Panc1 (cell line): ENCODE data around the gene GON4L. TPM values are rescaled to one million over a fixed set of nuclear protein-coding genes. Genes with fewer than 3 reads are reported as not detected.

Experiments used
- ATAC-seq: fragments of 200-7000 bp; cut with Tn5 transposase; 2 replicates; pipeline ENCODE4 v1.9.1; 2020; ENCODE audit warnings: mild to moderate bottlenecking, moderate library complexity
- BruUV-seq: library from RNA; stranded (reverse); fragments of 400-500 nt; replicated peaks from 2 replicates; lab custom pipeline; 2021; lab: Mats Ljungman, UMichigan
- CTCF ChIA-PET: fragments of 300-600 bp; sonication (Branson Sonifier 250); formaldehyde crosslinking; loops from one replicate; lab custom pipeline; 2022; ENCODE audit warnings: antibody characterized with exemption; lab: Charles Lee
- POLR2A ChIA-PET: fragments of 300-600 bp; sonication (Branson Sonifier 250); formaldehyde crosslinking; loops from one replicate; lab custom pipeline; 2022; ENCODE audit warnings: antibody characterized with exemption; lab: Charles Lee
- DNase-seq: peaks from one replicate; pipeline ENCODE4 v3.0.0-alpha.2; 2010; ENCODE audit warnings: low read depth, low spot score
- H3K27ac ChIP-seq: 2 replicates; pipeline ENCODE4 v1.5.1; 2011; ENCODE audit warnings: mild to moderate bottlenecking, low read length, inconsistent platforms
- H3K27me3 ChIP-seq: fragments of 200-500 bp; sonication (Bioruptor generic); 2 replicates; pipeline ENCODE4 v1.6.0; 2014; ENCODE audit warnings: low read length, inconsistent platforms; ENCODE audit not compliant: control insufficient read depth, insufficient read depth
- H3K36me3 ChIP-seq: fragments of 200-500 bp; sonication (Bioruptor generic); 2 replicates; pipeline ENCODE4 v1.5.1; 2014; ENCODE audit warnings: inconsistent platforms, mild to moderate bottlenecking, low read length, moderate library complexity; ENCODE audit not compliant: control insufficient read depth, insufficient read depth
- H3K4me1 ChIP-seq: 2 replicates; pipeline ENCODE4 v1.5.1; 2011; ENCODE audit warnings: inconsistent platforms, mild to moderate bottlenecking, low read length, moderate library complexity; ENCODE audit not compliant: control insufficient read depth, insufficient read depth
- H3K4me3 ChIP-seq, 2 experiments: 2 replicates each; pipeline ENCODE4 v1.5.1; 2011 to 2012; ENCODE audit warnings: low read depth in 2 of 2, low read length in 2 of 2, mild to moderate bottlenecking in 2 of 2, inconsistent platforms in 1 of 2, moderate library complexity in 1 of 2
- H3K9me3 ChIP-seq: fragments of 200-500 bp; sonication (Bioruptor generic); 2 replicates; pipeline ENCODE4 v1.5.1; 2014; ENCODE audit warnings: low read depth, mild to moderate bottlenecking, inconsistent platforms, low read length, moderate library complexity; ENCODE audit not compliant: control insufficient read depth, insufficient read depth
- POLR2AphosphoS5 ChIP-seq: IDR thresholded peaks from 2 replicates; pipeline ENCODE4 v1.6.1; 2012; ENCODE audit warnings: mild to moderate bottlenecking, low read depth, low read length, moderate library complexity
- SIN3A ChIP-seq: IDR thresholded peaks from 2 replicates; pipeline ENCODE4 v1.6.1; 2012; ENCODE audit warnings: low read depth, mild to moderate bottlenecking, low read length, moderate library complexity, borderline replicate concordance; ENCODE audit not compliant: insufficient read depth
- TCF7L2 ChIP-seq: IDR thresholded peaks from 2 replicates; pipeline ENCODE4 v1.6.1; 2011; ENCODE audit warnings: mild to moderate bottlenecking, low read depth, low read length, inconsistent platforms
- in situ Hi-C: cut with HindIII; loops from 2 replicates; pipeline ENCODE4 v1.10.0; 2016; ENCODE audit warnings: low sequenced_read_pairs, low pct_unique_long_range_greater_than_20kb
- intact Hi-C: fragments of 100-400 bp; cut with micrococcal nuclease; formaldehyde crosslinking; loops from one replicate; pipeline ENCODE4 v1.10.0; 2022; ENCODE audit not compliant: unreplicated experiment
- total RNA-seq: library from RNA; stranded (reverse); gene quantifications from one replicate; pipeline ENCODE4 v1.2.1, GENCODE V29; 2021; ENCODE audit not compliant: unreplicated experiment
- TF ChIP-seq, protein P1 (sequence below): fragments of 450-650 bp; IDR thresholded peaks from 2 replicates; pipeline ENCODE4 v1.5.1; 2017; ENCODE audit warnings: mild to moderate bottlenecking
- TF ChIP-seq, protein P2 (sequence below), 2 experiments: IDR thresholded peaks; 2 replicates each; pipeline ENCODE4 v1.6.1; 2011 to 2012; ENCODE audit warnings: low read depth in 2 of 2, control low read depth in 1 of 2, low read length in 1 of 2, mild to moderate bottlenecking in 1 of 2, moderate library complexity in 1 of 2; ENCODE audit not compliant: insufficient read depth in 1 of 2

Gene GON4L
- total RNA-seq, 1 experiment from 2014 or later = 47.6 TPM

DNA sequence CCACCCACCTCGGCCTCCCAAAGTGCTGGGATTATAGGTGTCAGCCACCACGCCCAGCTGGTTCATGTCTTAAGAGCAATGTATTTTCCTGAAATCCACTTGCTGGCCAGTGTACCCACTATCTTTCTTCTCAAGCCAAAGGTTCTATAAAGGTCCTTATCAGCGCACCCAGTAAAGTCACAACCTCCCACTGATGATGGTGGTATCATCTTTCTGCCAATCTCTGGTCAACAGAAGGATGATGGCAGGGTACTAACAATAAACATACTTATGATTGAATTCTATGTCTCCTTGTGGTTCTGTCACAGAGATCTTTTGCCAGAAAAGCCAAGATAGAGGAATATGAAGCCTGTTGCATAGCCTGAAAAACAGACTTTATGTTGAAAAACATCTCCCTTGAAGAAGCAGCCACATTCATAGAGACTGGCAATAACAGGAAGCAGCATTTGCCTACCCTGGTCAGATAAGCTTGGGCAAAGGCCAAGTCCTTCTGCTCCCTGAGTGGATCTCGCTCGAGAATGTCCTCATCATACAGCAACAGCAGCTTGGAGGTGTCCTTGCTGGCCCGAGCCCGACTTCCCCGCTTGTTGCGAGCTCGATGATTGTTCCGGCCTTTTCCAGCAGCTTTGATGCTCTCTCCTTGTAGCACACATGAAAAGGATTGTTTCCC is 95.1 kb downstream of the GON4L start:
- Histone ChIP-seq H3K27ac (no peak overlapping the region), H3K27me3 (no peaks in the 10 kb centered on the region), H3K4me1 (no peaks in the 10 kb centered on the region), H3K9me3 (no peaks in the 10 kb centered on the region), H3K4me3 (no peak overlapping the region), H3K36me3 (peaks cover 4% of the 10 kb centered on the region)
- in situ Hi-C loops (no loop called here), intact Hi-C loops (no loop called here)
- CTCF ChIA-PET = no interaction called here
- TF ChIP-seq, protein P1, sequence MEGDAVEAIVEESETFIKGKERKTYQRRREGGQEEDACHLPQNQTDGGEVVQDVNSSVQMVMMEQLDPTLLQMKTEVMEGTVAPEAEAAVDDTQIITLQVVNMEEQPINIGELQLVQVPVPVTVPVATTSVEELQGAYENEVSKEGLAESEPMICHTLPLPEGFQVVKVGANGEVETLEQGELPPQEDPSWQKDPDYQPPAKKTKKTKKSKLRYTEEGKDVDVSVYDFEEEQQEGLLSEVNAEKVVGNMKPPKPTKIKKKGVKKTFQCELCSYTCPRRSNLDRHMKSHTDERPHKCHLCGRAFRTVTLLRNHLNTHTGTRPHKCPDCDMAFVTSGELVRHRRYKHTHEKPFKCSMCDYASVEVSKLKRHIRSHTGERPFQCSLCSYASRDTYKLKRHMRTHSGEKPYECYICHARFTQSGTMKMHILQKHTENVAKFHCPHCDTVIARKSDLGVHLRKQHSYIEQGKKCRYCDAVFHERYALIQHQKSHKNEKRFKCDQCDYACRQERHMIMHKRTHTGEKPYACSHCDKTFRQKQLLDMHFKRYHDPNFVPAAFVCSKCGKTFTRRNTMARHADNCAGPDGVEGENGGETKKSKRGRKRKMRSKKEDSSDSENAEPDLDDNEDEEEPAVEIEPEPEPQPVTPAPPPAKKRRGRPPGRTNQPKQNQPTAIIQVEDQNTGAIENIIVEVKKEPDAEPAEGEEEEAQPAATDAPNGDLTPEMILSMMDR = no peak
- no peak for TF ChIP-seq SIN3A
- TF ChIP-seq, protein P2, sequence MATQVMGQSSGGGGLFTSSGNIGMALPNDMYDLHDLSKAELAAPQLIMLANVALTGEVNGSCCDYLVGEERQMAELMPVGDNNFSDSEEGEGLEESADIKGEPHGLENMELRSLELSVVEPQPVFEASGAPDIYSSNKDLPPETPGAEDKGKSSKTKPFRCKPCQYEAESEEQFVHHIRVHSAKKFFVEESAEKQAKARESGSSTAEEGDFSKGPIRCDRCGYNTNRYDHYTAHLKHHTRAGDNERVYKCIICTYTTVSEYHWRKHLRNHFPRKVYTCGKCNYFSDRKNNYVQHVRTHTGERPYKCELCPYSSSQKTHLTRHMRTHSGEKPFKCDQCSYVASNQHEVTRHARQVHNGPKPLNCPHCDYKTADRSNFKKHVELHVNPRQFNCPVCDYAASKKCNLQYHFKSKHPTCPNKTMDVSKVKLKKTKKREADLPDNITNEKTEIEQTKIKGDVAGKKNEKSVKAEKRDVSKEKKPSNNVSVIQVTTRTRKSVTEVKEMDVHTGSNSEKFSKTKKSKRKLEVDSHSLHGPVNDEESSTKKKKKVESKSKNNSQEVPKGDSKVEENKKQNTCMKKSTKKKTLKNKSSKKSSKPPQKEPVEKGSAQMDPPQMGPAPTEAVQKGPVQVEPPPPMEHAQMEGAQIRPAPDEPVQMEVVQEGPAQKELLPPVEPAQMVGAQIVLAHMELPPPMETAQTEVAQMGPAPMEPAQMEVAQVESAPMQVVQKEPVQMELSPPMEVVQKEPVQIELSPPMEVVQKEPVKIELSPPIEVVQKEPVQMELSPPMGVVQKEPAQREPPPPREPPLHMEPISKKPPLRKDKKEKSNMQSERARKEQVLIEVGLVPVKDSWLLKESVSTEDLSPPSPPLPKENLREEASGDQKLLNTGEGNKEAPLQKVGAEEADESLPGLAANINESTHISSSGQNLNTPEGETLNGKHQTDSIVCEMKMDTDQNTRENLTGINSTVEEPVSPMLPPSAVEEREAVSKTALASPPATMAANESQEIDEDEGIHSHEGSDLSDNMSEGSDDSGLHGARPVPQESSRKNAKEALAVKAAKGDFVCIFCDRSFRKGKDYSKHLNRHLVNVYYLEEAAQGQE (IDR thresholded peaks at IDR 0.05; ENCODE audit: insufficient read depth in 1 of 2, low read depth in 2 of 2, low read length in 1 of 2) = no peak
- TF ChIP-seq POLR2AphosphoS5 = no peak
- TF ChIP-seq TCF7L2 = no peak
- no TSS peak for BruUV-seq
- ATAC-seq (no peak), DNase-seq (no peak)
- POLR2A ChIA-PET = no interaction called here

DNA sequence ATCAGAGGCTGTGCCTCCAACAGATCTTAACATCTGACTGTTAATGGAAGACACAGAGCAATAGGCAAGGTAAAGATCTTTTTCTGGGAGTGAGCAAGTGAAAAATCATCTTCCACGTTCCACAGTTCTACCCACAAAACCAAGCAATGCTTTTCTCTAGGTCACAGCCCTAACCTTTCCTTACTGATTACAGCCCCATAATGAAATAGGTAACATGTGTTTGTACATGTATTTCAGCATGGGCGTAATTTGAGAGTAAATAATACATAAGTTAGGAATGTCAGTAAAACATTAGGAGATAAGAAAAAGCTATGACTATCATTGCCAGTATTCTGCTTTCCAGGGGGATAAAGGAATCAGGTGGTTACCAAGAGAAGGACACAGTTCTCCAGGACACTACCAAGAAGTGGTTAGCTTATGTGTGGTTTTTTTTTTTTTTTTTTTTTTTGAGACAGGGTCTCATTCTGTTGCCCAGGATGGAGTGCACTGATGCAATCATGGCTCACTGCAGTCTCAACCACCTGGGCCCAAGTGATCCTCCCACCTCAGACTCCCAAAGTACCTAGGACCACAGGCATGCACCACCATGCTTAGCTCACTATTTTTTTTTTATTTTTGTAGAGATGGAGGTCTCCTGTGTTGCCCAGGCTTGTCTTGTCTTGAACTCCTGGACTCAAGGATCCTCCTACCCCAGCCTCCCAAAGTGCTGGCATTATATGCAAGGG is 96.1 kb downstream of the GON4L start:
- TF ChIP-seq, protein P2 (IDR thresholded peaks at IDR 0.05; ENCODE audit: insufficient read depth in 1 of 2, low read depth in 2 of 2, low read length in 1 of 2) = no peak
- TF ChIP-seq SIN3A (no peak), POLR2AphosphoS5 (no peak), TCF7L2 (no peak)
- TF ChIP-seq, protein P1 = no peak
- H3K36me3 ChIP-seq = peaks cover 4% of the 10 kb centered on the region; the same call in 1 of the 2 replicates
- intact Hi-C loops (no loop called here), in situ Hi-C loops (no loop called here)
- H3K4me1 ChIP-seq = no peaks in the 10 kb centered on the region
- POLR2A ChIA-PET = no interaction called here
- DNase-seq = no peak
- CTCF ChIA-PET = interaction anchor here (0.5 kb wide), 1 partner anchor 205 kb away, joined by 11 read pairs; no protein-coding TSS in a partner anchor
- no peaks in the 10 kb centered on the region for H3K9me3 ChIP-seq
- no TSS peak for BruUV-seq
- no peak overlapping the region for H3K27ac ChIP-seq
- ATAC-seq = no peak
- no peaks in the 10 kb centered on the region for H3K27me3 ChIP-seq
- no peak overlapping the region for H3K4me3 ChIP-seq
